M059J (cell line): ENCODE results near the gene RBMS3. TPM values are rescaled to one million over a fixed set of nuclear protein-coding genes. Genes with fewer than 3 reads are reported as not detected.
"Not testable (repeated sequence)": the region's sequence is repeated elsewhere in the genome, so short reads cannot be mapped to it uniquely, and the experiment has no call there.

Source experiments
- DNase-seq: peaks from one replicate; pipeline ENCODE4 v3.0.0-alpha.2; 2012; ENCODE audit warnings: low read depth
- total RNA-seq: library from RNA; depleted of rRNA; stranded (reverse); fragments of >200 nt; shearing (Covaris generic); gene quantifications from 2 replicates; pipeline ENCODE4 v1.2.3, GENCODE V29; 2014

Gene RBMS3
- total RNA-seq, 1 experiment from 2014 or later = 7.9 TPM

DNA sequence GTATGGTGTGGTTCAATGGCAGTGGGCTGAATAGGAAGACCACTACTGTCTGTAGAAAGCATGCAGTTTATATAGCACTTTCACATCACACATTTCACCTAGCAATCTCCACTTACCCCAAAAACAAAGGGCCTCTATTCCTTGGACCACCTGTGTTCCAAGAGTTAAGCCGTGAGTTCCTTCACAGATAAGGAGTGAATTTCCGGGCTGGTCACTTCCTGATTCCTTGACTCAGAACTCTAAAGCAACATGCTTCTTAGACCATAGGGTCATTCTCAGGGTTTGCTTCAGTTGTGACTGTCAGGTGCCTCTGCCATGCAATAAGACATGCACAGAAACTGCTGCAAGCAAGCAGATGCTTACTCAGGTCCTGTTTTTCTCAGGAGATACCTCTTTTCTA, 737.0 kb downstream of the RBMS3 start:
- no peak for DNase-seq

DNA sequence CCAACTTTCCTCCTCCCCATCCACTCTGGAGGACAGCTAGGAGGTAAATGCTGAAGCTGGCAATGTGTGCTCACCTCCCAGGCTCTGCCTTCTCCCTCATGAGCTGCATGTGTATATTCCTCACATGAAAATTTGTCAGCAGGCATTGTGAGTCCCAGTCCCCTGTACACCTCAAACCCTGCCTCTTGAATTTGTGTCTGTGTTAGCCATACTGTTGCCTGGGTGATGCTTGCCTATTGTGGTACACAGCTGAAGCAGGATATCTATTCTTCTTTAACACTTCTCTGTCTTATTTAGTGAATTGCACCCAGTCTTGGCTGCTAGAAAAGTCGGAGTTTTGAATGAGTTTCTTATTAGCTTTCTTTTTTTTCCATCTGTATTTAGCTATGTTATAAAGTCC, 739.5 kb downstream of the RBMS3 start:
- DNase-seq = no peak

DNA sequence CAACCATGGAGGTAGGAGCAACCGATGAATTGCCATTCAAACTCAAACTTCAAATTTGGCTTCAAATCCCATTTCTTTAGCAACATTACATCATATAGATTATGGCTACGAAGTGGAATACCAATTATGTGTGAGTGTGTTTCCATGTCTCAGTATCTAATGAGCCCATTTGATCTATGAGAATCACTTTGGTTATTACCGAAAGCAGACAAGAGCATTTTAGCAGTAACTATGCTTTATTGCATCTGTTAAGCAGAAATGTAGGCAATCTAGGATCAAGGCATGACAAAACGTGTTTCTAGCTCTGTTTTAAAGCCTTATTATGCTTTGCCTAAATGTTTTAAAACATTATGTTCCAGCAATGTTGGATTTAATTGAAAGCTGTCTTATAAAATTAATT, 743.6 kb downstream of the RBMS3 start:
- no peak for DNase-seq

DNA sequence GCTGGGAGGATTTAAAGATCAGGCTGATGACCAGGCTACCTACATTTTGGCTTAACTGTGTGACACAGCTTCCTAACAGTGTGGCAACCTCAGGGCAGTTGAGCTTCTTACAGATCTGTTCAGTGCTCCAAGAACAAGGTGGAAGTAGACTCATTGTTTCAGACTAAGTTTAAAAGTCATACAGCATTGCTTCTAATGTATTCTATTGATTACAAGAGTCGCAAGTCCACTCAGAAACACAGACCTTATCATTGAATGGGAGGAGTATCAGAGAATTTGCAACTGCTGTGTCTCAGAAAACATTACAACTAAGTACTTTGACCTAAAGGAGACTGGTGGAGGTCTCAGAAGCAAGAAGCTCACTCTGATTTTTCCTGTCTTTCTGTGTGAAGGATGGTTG, 746.0 kb downstream of the RBMS3 start:
- no peak for DNase-seq

DNA sequence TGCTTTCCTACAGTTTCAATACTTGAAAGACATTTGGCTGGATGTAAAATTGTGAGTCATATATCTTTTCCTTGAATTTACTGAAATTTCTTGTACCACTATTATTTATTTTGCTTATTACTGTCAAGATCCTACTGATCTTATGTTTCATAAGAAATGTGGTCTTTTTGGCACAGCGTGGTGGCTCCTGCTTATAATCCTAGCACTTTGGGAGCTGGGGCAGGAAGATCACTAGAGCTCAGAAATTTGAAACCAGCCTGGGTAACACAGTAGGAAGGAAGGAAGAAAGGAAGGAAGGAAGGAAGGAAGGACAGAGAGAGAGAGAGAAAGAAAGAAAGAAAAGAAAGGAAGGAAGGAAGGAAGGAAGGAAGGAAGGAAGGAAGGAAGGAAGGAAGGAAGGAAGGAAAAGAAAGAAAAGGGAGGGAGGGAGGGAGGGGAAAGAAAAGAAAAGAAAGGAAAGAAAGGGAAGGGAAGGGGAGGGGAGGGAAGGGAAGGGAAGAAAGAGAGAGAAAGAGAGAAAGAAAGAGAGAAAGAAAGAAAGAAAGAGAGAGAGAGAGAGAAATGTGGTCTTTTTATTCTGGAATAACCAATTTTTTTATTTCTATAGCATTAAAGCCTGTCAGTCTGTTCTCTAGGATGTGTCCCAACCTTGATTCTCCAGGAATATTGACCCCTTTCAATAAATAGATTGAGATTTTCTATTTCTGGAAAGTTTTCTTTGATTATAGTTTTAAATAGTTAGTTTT, 753.5 kb downstream of the RBMS3 start:
- no peak for DNase-seq

DNA sequence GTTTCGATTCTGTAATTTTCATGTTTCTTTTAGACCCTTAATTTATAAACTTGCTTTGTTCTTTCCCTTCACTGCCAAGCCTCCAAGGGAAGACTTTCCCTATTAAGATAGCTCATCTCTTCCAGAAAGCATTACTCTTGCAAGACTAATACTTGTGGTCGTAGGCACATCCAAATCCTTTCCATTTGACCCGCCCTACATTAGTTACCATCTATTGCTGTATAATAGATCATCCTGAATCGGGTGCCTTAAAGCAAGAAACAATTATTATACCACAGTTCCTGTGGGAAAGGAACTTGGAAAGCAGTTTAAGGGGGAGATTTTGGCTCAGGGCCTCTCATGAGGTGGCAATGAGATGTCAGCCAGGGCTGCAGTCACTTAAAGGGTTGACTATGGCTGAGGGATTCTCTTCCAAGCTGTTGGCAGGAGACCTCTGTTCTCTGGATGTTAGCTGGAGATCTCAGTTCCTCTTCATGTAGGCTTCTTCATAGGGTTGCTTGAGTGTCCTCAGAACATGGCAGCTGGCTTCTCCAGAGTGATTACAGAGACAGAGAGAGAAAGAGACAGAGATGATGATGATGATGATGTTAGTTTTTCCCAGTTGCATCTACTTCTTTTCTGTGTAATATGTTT, 755.2 kb downstream of the RBMS3 start:
- no peak for DNase-seq

DNA sequence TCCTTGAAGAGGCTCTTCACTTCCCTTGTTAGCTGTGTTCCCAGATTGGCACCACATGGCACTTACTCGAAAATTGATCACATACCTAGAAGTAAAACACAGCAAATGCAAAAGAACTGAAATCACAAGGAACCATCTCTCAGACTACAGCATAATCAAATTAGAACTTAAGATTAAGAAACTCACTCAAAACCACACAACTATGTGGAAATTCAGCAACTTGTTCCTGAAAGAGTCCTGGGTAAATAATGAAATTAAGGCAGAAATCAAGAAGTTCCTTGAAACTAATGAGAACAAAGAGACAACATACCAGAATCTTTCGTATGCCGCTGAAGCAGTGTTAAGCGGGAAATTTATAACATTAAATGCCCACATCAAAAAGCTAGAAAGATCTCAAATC, 759.3 kb downstream of the RBMS3 start:
- DNase-seq = no peak

DNA sequence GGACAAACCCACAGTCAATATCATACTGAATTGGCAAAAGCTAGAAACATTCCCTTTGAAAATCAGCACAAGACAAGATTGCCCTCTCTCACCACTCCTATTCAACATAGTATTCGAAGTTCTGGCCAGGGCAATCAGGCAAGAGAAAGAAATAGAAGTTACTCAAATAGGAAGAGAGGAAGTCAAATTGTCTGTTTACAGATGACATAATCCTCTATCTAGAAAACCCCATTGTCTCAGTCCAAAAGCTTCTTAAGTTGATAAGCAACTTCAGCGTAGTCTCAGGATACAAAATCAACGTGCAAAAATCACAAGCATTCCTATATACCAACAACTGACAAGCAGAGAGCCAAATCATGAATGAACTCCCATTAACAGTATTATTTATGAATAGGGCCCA, 760.6 kb downstream of the RBMS3 start:
- not testable (repeated sequence) for DNase-seq

DNA sequence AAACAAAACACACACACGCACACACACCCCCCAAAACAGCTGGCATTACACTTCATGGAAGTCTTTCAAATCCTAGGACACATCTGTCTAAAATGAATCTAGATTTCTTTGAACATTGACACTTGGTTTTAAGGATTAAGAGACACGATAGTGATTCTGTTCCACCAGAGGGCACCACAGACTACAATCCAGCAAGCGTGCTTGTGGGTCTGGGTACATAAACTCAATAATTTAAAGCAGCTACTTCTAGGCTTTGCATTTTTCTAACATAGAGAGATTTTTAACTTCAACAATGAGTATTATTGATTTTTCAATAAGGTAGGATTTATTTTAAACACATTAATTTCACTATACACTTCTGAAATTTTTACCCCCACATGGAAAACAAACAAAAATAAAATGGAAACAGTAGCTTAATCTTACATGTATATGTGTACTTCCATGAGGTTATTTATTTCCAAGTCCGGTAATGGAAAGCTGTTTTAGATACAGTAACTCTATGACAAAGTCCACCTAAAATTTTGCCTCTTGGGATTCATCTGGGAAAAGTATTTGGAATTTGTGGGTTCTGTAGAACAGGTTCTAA, 761.5 kb downstream of the RBMS3 start:
- peak; percentile 56 for DNase-seq

DNA sequence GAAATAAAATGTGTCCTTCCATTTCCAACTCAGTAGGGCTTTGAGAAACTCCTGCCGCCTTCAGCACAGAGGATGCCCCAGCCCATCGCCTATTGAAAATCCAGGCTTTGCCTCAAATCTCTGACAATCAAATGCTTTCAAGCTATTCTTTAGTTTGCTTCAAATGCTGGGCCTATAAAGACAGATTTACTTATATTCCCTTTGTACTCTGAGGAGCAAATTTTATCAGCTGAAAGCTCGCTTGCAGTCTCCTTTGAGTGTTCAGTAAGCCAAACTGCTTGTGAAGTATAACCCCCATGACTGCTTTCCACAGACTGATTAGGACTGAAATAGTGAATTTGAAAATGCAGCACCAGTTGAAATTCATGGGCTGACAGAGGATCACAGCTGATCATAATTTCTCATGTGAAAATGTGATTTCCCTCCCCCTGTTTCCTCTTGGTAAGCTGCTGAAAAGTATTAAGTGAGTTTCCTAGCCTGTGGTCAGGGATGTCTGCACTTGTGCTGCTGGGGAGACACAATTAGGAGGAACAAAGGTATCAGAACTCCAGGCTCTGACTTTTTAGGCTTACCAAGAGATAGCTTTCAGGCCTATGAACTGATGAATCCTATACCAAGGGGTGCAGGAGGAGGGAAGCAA, 762.2 kb downstream of the RBMS3 start:
- no peak for DNase-seq

DNA sequence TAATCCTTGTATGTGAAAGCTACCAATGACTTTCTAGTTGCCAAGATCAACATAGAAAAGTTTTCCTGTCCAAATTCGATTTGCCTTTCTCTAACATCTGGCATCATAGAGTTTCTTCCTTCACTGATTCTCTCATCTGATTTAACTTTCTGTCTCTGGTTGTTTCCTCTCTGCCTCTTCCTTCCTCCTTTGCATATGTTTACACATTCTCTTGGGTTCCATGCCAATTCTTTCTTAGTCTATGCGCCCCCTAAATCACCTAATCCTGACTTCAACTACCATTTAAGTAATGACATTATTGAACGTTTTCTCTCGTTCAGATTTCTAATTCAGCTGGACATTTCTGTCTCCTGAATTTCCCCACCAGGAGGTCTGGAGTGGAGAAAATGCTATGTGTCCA, 763.6 kb downstream of the RBMS3 start:
- DNase-seq = no peak

DNA sequence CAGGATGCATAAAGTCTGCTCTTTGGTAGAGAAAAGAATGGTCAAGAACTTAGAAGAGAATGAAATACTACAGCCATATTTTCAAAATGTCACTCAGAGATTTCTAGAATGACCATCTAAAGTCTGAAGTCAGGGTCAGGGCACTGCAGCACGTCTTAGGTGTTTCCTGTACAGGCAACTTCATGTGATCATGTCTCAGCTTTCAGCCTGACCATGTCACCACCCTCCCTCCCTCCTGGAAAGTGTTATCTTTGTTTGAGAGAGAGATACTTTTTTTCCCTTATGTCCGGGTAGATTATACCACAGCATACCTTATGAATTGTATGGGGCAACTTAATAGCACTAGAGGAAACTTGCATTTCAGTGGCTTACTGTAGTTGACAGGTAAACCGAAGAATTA, 767.6 kb downstream of the RBMS3 start:
- no peak for DNase-seq

DNA sequence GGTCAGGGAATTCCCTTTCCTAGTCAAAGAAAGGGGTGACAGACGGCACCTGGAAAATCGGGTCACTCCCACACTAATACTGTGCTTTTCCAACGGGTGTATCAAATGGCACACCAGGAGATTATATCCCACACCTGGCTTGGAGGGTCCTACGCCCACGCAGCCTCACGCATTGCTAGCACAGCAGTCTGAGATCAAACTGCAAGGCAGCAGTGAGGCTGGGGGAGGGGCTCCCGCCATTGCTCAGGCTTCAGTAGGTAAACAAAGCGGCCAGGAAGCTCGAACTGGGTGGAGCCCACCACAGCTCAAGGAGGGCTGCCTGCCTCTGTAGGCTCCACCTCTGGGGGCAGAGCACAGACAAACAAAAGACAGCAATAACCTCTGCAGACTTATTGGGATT, 769.2 kb downstream of the RBMS3 start:
- not testable (repeated sequence) for DNase-seq

DNA sequence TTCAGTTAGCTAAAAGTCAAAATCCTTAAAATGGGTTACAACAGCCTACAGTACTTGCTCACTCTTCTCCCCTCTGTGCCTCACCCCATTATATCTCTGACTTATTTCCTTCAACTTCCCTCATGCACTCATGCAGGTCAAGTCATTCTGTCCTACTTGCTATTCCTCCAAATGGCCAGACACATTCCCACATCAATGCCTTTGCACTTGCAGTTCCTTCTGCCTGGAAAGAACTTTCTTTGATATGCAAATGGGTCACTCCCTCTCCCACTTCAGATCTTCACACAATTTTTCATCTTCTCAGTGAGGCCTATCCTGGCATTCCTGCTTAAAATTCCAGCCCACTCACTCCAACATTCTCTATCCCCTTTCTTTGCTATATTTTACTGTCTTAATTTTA, 778.4 kb downstream of the RBMS3 start:
- DNase-seq = no peak
